ENCODE data around the gene ASF1B.
"Not testable (repeated sequence)": the region's sequence is repeated elsewhere in the genome, so short reads cannot be mapped to it uniquely, and the experiment has no call there.

The ASF1B gene

GRCh38 chr19:14159059-14159458, 22.7 kb upstream of the ASF1B start:
- no peak for DNase-seq

GRCh38 chr19:14158276-14159023, 22.1 kb upstream of the ASF1B start:
- DNase-seq = no peak

- no peak for DNase-seq
These were observed 20.8 kb upstream of the ASF1B start for GRCh38 chr19:14156971-14157717.

GRCh38 chr19:14156122-14156521, 19.7 kb upstream of the ASF1B start:
- no peak for DNase-seq

GRCh38 chr19:14155371-14155770, 19.0 kb upstream of the ASF1B start:
- DNase-seq = no peak

- DNase-seq = no peak
These were observed 16.3 kb upstream of the ASF1B start for GRCh38 chr19:14152713-14153112.

GRCh38 chr19:14150770-14151661, 14.6 kb upstream of the ASF1B start:
- no peak for DNase-seq

- DNase-seq = no peak
These were observed 13.8 kb upstream of the ASF1B start for GRCh38 chr19:14150041-14150769.

- DNase-seq = no peak
These were observed 13.2 kb upstream of the ASF1B start for GRCh38 chr19:14149509-14149994.

- no peak for DNase-seq
These were observed 12.5 kb upstream of the ASF1B start for GRCh38 chr19:14148751-14149410.

- no peak for DNase-seq
These were observed 11.6 kb upstream of the ASF1B start for GRCh38 chr19:14147797-14148605.

- DNase-seq = no peak
These were observed 10.4 kb upstream of the ASF1B start for GRCh38 chr19:14146789-14147216.

GRCh38 chr19:14146169-14146568, 9.8 kb upstream of the ASF1B start:
- not testable (repeated sequence) for DNase-seq

GRCh38 chr19:14145381-14145780, 9.0 kb upstream of the ASF1B start:
- no peak for DNase-seq

- no peak for DNase-seq
These were observed 6.1 kb upstream of the ASF1B start for GRCh38 chr19:14142262-14143190.

- DNase-seq = no peak
These were observed 4.7 kb upstream of the ASF1B start for GRCh38 chr19:14141041-14141440.

- no peak for DNase-seq
These were observed 3.6 kb upstream of the ASF1B start for GRCh38 chr19:14139944-14140343.

GRCh38 chr19:14138576-14139265, 2.3 kb upstream of the ASF1B start:
- DNase-seq = no peak

GRCh38 chr19:14135985-14136508, 342 bp downstream of the ASF1B start:
- DNase-seq = no peak
